Stimulated activated naive CD8-positive, alpha-beta T cell treated with anti-CD3 and anti-CD28 coated beads, Interleukin-15, Interleukin-2, amounts not matched to agents 100 ng/mL and 50 ng/mL, for 24 hours (primary cell): Measurements from ENCODE around the gene TMEM185B.

Source experiments
- H3K27ac Mint-ChIP-seq: one replicate; pipeline ENCODE4 v1.8.0; 2021; ENCODE audit warnings: mild to moderate bottlenecking, mixed read lengths
- H3K27me3 Mint-ChIP-seq: one replicate; pipeline ENCODE4 v1.8.0; 2021; ENCODE audit warnings: mixed read lengths
- H3K36me3 Mint-ChIP-seq: one replicate; pipeline ENCODE4 v1.8.0; 2021; ENCODE audit warnings: low read depth, mixed read lengths
- H3K4me1 Mint-ChIP-seq: one replicate; pipeline ENCODE4 v1.8.0; 2021; ENCODE audit warnings: low read depth, mixed read lengths
- H3K4me3 Mint-ChIP-seq: one replicate; pipeline ENCODE4 v1.8.0; 2021; ENCODE audit warnings: mild to moderate bottlenecking, mixed read lengths
- H3K9me3 Mint-ChIP-seq: one replicate; pipeline ENCODE4 v1.8.0; 2021; ENCODE audit warnings: mixed read lengths

The TMEM185B gene

GRCh38 chr2:120182019-120182560 is 41.1 kb downstream of the TMEM185B start:
- Mint-ChIP-seq H3K27ac (peak overlapping the region; percentile 11), H3K9me3 (no peaks in the 10 kb centered on the region), H3K4me3 (peak overlapping the region; percentile 4), H3K27me3 (no peaks in the 10 kb centered on the region), H3K36me3 (no peaks in the 10 kb centered on the region), H3K4me1 (peaks cover 38% of the 10 kb centered on the region)

GRCh38 chr2:120180066-120180465 is 43.1 kb downstream of the TMEM185B start:
- Mint-ChIP-seq H3K4me3 (no peak overlapping the region), H3K36me3 (no peaks in the 10 kb centered on the region), H3K27me3 (no peaks in the 10 kb centered on the region), H3K9me3 (no peaks in the 10 kb centered on the region), H3K27ac (no peak overlapping the region), H3K4me1 (peaks cover 57% of the 10 kb centered on the region)

GRCh38 chr2:120179396-120179795 is 43.8 kb downstream of the TMEM185B start:
- Mint-ChIP-seq H3K27ac (no peak overlapping the region), H3K4me1 (peaks cover 62% of the 10 kb centered on the region), H3K27me3 (no peaks in the 10 kb centered on the region), H3K36me3 (no peaks in the 10 kb centered on the region), H3K9me3 (no peaks in the 10 kb centered on the region), H3K4me3 (no peak overlapping the region)

- Mint-ChIP-seq H3K36me3 (no peaks in the 10 kb centered on the region), H3K4me1 (peaks cover 62% of the 10 kb centered on the region), H3K9me3 (no peaks in the 10 kb centered on the region), H3K27ac (peak overlapping the region; percentile 75), H3K4me3 (peak overlapping the region; percentile 93), H3K27me3 (no peaks in the 10 kb centered on the region)
Observed at GRCh38 chr2:120177973-120178372, 45.2 kb downstream of the TMEM185B start.

- Mint-ChIP-seq H3K4me3 (peak overlapping the region; percentile 93), H3K4me1 (peaks cover 59% of the 10 kb centered on the region), H3K27ac (peak overlapping the region; percentile 98), H3K36me3 (no peaks in the 10 kb centered on the region), H3K9me3 (no peaks in the 10 kb centered on the region), H3K27me3 (no peaks in the 10 kb centered on the region)
Observed at GRCh38 chr2:120177001-120177621, 46.1 kb downstream of the TMEM185B start.

- Mint-ChIP-seq H3K36me3 (no peaks in the 10 kb centered on the region), H3K27me3 (no peaks in the 10 kb centered on the region), H3K4me3 (peak overlapping the region; percentile 93), H3K9me3 (no peaks in the 10 kb centered on the region), H3K4me1 (peaks cover 53% of the 10 kb centered on the region), H3K27ac (peak overlapping the region; percentile 98)
Observed at GRCh38 chr2:120176526-120176925, 46.7 kb downstream of the TMEM185B start.

- Mint-ChIP-seq H3K27me3 (no peaks in the 10 kb centered on the region), H3K4me3 (no peak overlapping the region), H3K36me3 (no peaks in the 10 kb centered on the region), H3K27ac (peak overlapping the region; percentile 18), H3K4me1 (peaks cover 50% of the 10 kb centered on the region), H3K9me3 (no peaks in the 10 kb centered on the region)
Observed at GRCh38 chr2:120174963-120175581, 48.1 kb downstream of the TMEM185B start.
